HG03139 (cell line): Measurements from ENCODE around the gene EPHA3.

Experiments used
- ATAC-seq: cut with Tn5 transposase; IDR thresholded peaks from one replicate; pipeline ENCODE4 v1.9.1; 2021; ENCODE audit not compliant: unreplicated experiment

EPHA3 gene

GRCh38 chr3:89278302-89279025 lies 171.0 kb downstream of the EPHA3 start:
- no peak for ATAC-seq

GRCh38 chr3:89280301-89280700 lies 172.9 kb downstream of the EPHA3 start:
- no peak for ATAC-seq

GRCh38 chr3:89280822-89281365 lies 173.5 kb downstream of the EPHA3 start:
- ATAC-seq, result no peak

- ATAC-seq, result no peak
Measured at GRCh38 chr3:89287902-89288508, 180.6 kb downstream of the EPHA3 start.

- ATAC-seq, result no peak
Measured at GRCh38 chr3:89289574-89290190, 182.3 kb downstream of the EPHA3 start.

GRCh38 chr3:89297199-89297598 lies 189.8 kb downstream of the EPHA3 start:
- no peak for ATAC-seq

GRCh38 chr3:89300526-89300925 lies 193.1 kb downstream of the EPHA3 start:
- ATAC-seq, result no peak

- ATAC-seq, result no peak
Measured at GRCh38 chr3:89300981-89301380, 193.6 kb downstream of the EPHA3 start.

- ATAC-seq, result no peak
Measured at GRCh38 chr3:89303701-89304100, 196.3 kb downstream of the EPHA3 start.

GRCh38 chr3:89306540-89306939 lies 199.1 kb downstream of the EPHA3 start:
- no peak for ATAC-seq

GRCh38 chr3:89311581-89311980 lies 204.2 kb downstream of the EPHA3 start:
- no peak for ATAC-seq

GRCh38 chr3:89312141-89312540 lies 204.7 kb downstream of the EPHA3 start:
- ATAC-seq, result no peak

GRCh38 chr3:89314454-89315098 lies 207.2 kb downstream of the EPHA3 start:
- ATAC-seq, result no peak

- no peak for ATAC-seq
Measured at GRCh38 chr3:89315750-89316470, 208.5 kb downstream of the EPHA3 start.

GRCh38 chr3:89320186-89320585 lies 212.8 kb downstream of the EPHA3 start:
- no peak for ATAC-seq

GRCh38 chr3:89326997-89327396 lies 219.6 kb downstream of the EPHA3 start:
- no peak for ATAC-seq

- ATAC-seq, result no peak
Measured at GRCh38 chr3:89332386-89332785, 225.0 kb downstream of the EPHA3 start.

GRCh38 chr3:89332793-89333192 lies 225.4 kb downstream of the EPHA3 start:
- ATAC-seq, result no peak

GRCh38 chr3:89335693-89336092 lies 228.3 kb downstream of the EPHA3 start:
- no peak for ATAC-seq

- ATAC-seq, result no peak
Measured at GRCh38 chr3:89340408-89340807, 233.0 kb downstream of the EPHA3 start.

- ATAC-seq, result no peak
Measured at GRCh38 chr3:89344076-89344475, 236.7 kb downstream of the EPHA3 start.
